ENCODE results near the gene PRKAG1. TPM values are rescaled to one million over a fixed set of nuclear protein-coding genes. Genes with fewer than 3 reads are reported as not detected.

Gene PRKAG1
- total RNA-seq, 4 donors from 2014 or later: 34.7 to 46.6 (median 39.6) TPM

DNA sequence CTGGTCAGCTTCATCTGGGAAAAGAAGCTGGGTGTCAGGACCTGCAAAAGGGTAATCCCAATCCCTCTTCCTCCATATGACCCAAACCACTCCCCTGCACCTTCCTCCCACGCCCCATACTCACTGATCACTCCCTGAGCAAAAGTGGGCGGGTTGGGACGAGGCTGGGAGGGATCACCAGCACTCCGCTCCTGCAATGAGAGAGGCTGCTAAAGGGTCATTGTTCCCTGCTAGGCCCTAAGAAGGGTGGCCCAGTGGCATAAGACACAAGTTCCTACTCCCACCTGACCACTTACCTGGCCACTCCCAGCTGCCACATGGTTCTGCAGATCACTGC lies 15.7 kb upstream of the PRKAG1 start:
- TF ChIP-seq, protein P1, sequence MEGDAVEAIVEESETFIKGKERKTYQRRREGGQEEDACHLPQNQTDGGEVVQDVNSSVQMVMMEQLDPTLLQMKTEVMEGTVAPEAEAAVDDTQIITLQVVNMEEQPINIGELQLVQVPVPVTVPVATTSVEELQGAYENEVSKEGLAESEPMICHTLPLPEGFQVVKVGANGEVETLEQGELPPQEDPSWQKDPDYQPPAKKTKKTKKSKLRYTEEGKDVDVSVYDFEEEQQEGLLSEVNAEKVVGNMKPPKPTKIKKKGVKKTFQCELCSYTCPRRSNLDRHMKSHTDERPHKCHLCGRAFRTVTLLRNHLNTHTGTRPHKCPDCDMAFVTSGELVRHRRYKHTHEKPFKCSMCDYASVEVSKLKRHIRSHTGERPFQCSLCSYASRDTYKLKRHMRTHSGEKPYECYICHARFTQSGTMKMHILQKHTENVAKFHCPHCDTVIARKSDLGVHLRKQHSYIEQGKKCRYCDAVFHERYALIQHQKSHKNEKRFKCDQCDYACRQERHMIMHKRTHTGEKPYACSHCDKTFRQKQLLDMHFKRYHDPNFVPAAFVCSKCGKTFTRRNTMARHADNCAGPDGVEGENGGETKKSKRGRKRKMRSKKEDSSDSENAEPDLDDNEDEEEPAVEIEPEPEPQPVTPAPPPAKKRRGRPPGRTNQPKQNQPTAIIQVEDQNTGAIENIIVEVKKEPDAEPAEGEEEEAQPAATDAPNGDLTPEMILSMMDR (IDR thresholded peaks at IDR 0.05): no peak
- no peak for TF ChIP-seq POLR2A (IDR thresholded peaks at IDR 0.05)
- Histone ChIP-seq H3K36me3 (no peaks in the 10 kb centered on the region), H3K4me3 (no peak overlapping the region), H3K4me1 (no peaks in the 10 kb centered on the region), H3K27me3 (no peaks in the 10 kb centered on the region), H3K27ac (no peak overlapping the region), H3K9me3 (no peaks in the 10 kb centered on the region)
- no peak for DNase-seq
- intact Hi-C loops (cut with DNase I; ENCODE audit: low total_unique reads): no loop called here

DNA sequence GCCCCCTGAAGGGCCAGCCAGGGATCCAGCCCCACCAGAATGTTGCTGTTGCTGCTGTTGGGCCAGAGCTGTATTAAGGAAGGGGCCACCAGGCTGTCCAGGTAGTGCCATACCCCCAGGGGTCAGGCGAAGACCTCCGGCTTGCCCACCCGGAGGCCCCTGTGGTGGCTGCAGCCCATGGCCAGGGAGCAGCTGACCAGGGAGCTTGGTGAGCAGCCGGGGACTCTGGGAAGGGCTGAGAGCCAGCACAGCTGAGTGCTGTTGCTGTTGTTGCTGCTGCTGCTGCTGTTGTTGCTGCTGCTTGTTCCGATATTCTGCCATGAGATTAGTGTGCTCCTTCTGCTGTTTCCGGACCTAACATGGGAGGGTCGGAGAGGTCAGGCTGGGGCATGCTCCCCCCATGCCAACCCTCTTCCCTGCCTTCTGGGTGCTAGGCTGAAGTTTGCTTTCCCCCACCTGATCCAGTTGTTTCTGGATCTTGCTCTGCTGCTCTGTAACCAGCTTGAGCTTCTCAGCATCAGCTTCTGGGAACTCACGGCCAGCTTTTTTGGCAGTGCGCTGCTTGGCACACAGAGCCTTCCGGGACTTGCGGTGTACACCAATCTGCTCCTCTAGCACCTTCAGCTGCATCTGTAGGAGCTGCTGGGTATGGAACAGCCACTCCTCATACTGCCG lies 15.2 kb upstream of the PRKAG1 start:
- DNase-seq: peak in 1 of 2 donors; percentile 21
- Histone ChIP-seq H3K9me3 (no peaks in the 10 kb centered on the region), H3K27me3 (no peaks in the 10 kb centered on the region), H3K36me3 (no peaks in the 10 kb centered on the region), H3K27ac (no peak overlapping the region), H3K4me3 (no peak overlapping the region), H3K4me1 (no peaks in the 10 kb centered on the region)
- TF ChIP-seq POLR2A (IDR thresholded peaks at IDR 0.05): no peak
- TF ChIP-seq, protein P1 (IDR thresholded peaks at IDR 0.05): no peak
- intact Hi-C loops (cut with DNase I; ENCODE audit: low total_unique reads): no loop called here

DNA sequence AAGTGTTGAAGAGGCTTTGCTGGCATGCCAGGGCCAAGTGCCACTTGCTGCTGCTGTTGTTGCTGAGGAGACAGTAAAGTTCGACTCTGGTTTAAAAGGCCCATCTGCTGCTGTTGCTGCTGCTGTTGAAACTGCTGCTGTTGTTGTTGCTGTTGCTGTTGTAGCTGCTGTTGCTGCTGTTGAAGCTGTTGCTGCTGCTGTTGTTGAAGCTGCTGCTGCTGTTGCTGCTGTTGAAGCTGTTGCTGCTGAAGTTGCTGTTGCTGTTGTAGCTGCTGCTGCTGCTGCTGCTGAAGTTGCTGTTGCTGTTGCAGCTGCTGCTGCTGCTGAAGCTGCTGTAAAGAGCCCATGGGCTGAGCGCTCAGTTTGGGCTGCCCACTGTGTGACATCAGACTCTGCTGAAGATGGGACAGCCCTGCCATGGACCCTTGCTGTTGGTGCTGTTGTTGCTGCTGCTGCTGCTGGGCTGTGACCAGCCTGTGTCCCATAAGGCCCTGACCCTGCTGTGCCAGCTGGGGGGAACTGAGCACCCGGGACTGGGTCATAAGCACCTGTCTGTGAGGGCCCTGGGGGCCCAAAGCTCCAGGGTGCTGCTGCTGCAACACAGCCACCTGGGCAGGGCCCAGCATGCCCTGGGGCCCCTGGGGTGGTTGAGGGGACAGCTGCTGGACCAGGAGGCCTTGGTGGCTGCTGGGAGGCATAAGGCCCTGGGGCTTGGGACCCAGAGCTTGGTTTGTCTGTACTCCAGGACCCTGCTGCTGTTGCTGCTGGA lies 14.3 kb upstream of the PRKAG1 start:
- H3K4me3 ChIP-seq: no peak overlapping the region
- no peaks in the 10 kb centered on the region for H3K4me1 ChIP-seq
- H3K27me3 ChIP-seq: no peaks in the 10 kb centered on the region
- intact Hi-C loops (cut with DNase I; ENCODE audit: low total_unique reads): no loop called here
- H3K9me3 ChIP-seq: no peaks in the 10 kb centered on the region
- DNase-seq: peak in 1 of 2 donors; percentile 14
- H3K27ac ChIP-seq: no peak overlapping the region
- H3K36me3 ChIP-seq: no peaks in the 10 kb centered on the region
- TF ChIP-seq, protein P1 (IDR thresholded peaks at IDR 0.05): no peak
- no peak for TF ChIP-seq POLR2A (IDR thresholded peaks at IDR 0.05)

DNA sequence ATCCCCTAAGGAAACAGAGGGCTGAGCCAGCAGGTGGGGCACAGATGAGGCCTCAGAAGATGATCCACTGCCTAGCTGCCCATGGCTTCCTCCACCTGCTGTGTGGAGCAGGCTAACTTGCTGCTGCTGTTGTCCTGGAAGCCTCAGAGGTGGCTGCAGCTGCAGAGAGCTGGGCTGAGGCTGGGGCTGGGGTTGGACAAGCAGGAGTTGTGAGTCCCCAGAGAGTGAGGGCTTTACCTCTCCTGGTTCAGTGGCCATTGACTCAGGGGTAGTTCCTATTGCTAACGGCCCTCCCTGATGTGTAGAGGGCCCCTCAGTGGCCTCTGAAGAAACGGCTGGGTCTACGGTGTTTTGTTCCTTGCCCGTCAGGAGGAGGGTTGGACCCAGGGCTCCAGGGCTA lies 13.7 kb upstream of the PRKAG1 start:
- Histone ChIP-seq H3K9me3 (no peaks in the 10 kb centered on the region), H3K4me3 (no peak overlapping the region), H3K4me1 (no peaks in the 10 kb centered on the region), H3K27ac (no peak overlapping the region), H3K36me3 (no peaks in the 10 kb centered on the region), H3K27me3 (no peaks in the 10 kb centered on the region)
- intact Hi-C loops (cut with DNase I; ENCODE audit: low total_unique reads): no loop called here
- DNase-seq: no peak
- no peak for TF ChIP-seq POLR2A (IDR thresholded peaks at IDR 0.05)
- TF ChIP-seq, protein P1 (IDR thresholded peaks at IDR 0.05): no peak

DNA sequence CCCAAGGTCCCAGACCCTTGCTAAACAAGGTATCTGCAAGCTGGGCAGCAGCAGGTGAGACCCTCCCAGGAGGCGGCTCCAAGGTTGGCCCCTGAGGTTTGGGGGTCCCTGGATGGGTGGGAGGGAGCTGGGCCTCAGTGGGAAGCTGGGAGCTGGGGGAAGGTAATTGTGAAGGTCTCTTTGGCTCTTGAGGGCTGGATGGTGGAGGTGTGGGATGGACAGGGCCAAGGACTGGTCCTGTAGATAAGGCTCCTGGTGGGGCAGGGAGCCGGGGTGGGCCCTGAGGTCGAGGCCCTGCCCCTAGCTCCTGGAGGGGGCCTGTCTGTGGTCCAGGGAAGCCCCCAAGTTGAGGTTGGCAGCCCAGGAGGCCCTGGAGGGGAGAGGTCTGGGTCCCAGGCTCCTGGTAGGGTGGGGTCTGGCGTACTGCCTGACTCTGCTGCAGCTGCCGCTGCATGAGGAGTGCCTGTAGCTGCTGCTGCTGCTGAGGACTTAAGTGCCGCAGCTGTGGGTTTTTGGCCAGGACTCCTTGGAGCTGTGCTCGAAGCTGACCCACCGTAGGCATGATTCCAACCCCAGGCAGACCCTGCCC lies 13.1 kb upstream of the PRKAG1 start:
- Histone ChIP-seq H3K36me3 (no peaks in the 10 kb centered on the region), H3K4me3 (no peak overlapping the region), H3K9me3 (no peaks in the 10 kb centered on the region), H3K27ac (no peak overlapping the region), H3K27me3 (no peaks in the 10 kb centered on the region), H3K4me1 (no peaks in the 10 kb centered on the region)
- peak in 1 of 2 donors; percentile 13 for DNase-seq
- intact Hi-C loops (cut with DNase I; ENCODE audit: low total_unique reads): no loop called here
- TF ChIP-seq, protein P1 (IDR thresholded peaks at IDR 0.05): no peak
- no peak for TF ChIP-seq POLR2A (IDR thresholded peaks at IDR 0.05)
